ENCODE data around the gene CLPTM1L.
A peak's percentile ranks its signal among the peaks of the same experiment; 100 is the strongest.

The CLPTM1L gene, protein sequence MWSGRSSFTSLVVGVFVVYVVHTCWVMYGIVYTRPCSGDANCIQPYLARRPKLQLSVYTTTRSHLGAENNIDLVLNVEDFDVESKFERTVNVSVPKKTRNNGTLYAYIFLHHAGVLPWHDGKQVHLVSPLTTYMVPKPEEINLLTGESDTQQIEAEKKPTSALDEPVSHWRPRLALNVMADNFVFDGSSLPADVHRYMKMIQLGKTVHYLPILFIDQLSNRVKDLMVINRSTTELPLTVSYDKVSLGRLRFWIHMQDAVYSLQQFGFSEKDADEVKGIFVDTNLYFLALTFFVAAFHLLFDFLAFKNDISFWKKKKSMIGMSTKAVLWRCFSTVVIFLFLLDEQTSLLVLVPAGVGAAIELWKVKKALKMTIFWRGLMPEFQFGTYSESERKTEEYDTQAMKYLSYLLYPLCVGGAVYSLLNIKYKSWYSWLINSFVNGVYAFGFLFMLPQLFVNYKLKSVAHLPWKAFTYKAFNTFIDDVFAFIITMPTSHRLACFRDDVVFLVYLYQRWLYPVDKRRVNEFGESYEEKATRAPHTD

DNA sequence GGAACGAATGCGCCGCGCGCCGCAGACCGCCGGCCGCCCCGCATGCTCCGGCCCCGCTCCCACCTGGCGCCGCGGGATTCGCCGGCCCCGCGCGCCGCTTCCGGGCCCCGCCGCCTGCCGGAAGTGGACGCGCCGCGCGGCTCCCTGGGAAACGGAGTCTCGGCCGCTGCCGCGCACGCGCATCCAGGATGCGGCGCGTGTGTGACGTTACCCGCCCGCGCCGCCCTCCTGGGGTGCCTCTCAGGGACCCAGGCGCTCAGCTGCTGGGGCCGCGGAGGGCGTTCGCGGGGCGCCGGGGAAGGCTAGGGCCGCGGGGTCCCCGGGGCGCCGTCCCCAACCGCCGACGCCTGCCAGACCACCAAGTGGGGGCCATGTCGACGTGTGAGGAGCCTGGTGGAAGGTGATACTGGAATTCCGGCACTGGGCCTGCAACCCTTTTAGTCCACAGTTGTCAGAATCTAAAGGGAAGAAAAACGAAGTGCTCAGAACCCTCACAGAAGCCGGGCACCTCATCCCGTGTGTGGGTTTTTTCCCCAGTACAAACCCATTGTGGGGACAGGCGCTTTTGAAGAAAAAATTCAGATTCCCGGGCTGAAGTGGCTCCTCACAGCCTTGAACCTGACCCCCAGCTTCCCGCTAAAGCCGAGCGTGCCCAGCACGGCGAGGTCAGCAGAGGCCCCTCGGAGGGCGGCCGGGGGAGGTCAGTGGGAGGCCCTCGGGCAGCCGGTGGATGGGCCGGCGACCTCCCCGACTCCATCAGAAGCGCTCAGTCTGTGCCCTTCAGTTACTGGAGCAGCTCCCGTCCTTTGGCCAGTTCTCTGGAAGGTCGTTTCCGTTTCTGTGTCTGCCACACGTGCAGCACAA, at the start of gene CLPTM1L:
Gene CLPTM1L (minus strand): TSS at position 125 of the 864 bp plus-strand sequence. CDS start 258 bp downstream, outside the sequence.
- peak; percentile 72 to 85 for DNase-seq (ENCODE audit: low read depth in 2 of 2)

DNA sequence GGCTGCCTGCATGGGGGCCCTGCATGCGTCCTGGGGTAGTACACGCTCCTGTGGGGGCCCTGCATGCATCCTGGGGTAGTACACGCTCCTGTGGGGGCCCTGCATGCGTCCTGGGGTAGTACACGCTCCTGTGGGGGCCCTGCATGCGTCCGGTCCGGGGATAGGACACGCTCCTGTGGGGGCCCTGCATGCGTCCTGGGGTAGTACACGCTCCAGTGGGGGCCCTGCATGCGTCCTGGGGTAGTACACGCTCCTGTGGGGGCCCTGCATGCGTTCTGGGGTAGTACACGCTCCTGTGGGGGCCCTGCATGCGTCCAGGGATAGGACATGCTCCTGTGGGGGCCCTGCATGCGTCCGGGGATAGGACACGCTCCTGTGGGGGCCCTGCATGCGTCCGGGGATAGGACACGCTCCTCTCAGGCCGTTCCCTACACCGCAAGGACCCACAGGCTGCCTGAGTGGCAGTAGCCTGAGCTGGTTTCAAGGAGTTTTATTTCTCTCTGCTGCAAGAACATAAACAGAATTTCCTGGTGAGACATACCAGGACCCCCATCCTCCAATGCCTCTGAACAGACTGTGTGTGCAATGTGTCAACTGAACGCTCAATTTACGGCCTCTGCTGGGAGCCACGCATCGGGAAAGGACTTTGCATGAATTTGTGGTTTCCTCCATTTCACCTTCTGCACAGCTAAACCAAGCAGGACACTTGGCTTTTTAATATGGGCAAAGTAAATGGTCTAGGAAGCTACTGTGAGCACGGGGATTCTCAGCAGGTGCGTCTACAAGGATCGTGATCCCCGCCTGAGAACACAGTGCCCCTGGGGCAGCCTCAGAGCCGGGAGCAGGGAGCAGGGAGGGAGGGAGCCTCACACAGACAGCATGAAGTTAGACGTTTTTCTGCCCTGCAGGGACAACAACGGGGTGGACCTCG, 48.9 kb upstream of the CLPTM1L start:
- no peak for DNase-seq (ENCODE audit: low read depth in 2 of 2)

DNA sequence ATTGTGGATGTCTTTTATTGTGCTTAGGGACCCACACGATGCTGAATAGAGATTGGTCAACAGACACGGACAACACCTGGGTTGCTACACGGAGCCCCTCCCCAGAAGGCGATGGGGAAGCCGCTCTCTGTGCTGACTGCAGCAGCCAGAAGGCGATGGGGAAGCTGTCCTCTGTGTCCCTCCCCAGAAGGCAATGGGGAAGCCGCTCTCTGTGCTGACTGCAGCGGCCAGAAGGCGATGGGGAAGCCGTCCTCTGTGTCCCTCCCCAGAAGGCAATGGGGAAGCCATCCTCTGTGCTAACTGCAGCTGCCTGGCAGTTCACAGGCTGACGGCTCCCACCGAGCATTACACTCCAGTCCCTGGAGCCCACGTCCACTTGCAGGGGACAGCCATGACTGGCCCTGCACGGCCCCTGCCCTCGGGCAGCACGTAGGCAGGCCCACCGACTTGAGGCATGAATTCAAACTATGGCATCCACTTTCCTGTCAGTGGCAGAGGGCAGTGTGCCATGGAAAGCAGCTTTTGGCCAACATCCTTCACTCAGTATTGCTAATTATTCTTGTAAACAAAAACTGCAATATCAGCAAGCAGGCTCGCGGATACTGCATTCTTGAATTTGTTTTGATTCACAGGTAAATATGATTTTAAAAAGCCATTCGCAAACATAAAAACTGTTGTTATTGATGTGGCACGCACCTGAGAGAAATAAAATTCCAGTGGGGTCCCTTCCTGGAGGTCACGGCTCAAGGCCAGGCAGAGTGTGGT, 48.1 kb upstream of the CLPTM1L start:
- DNase-seq (ENCODE audit: low read depth in 2 of 2) = no peak

DNA sequence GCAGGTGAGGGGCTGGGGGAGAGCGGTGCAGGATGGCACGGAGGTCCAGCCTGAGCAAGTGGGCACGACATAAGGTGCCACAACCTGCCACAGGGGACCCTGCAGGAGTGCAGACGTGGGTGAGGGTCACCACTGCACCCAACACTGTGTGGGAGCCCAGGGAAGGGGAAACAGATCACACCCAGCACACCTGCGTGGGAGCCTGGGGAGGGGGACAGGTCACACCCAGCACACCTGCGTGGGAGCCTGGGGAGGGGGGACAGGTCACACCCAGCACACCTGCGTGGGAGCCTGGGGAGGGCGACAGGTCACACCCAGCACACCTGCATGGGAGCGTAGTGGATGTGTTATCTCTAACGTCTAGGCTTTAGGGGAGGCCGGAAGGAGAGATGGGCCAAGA, 47.4 kb upstream of the CLPTM1L start:
- no peak for DNase-seq (ENCODE audit: low read depth in 2 of 2)

DNA sequence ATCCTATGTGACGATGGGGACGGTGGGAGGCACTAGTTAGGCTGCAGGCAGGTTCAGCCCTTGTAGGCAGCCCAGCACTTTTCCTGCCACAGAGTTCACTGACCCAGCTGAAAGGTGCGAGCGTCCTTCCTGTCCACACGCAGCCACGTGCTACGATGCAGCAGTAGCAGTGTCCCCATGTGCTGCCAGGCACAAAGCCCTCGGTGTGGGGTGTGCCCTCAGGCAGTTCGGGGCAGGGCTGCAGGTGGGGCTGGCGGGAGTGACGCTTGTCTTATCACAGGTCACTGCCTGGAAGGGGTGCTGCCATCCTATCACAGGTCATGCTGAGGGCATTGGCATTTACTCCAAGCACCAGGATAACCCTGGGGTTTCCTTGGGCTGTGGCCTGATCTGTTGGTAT, 46.8 kb upstream of the CLPTM1L start:
- no peak for DNase-seq (ENCODE audit: low read depth in 2 of 2)

DNA sequence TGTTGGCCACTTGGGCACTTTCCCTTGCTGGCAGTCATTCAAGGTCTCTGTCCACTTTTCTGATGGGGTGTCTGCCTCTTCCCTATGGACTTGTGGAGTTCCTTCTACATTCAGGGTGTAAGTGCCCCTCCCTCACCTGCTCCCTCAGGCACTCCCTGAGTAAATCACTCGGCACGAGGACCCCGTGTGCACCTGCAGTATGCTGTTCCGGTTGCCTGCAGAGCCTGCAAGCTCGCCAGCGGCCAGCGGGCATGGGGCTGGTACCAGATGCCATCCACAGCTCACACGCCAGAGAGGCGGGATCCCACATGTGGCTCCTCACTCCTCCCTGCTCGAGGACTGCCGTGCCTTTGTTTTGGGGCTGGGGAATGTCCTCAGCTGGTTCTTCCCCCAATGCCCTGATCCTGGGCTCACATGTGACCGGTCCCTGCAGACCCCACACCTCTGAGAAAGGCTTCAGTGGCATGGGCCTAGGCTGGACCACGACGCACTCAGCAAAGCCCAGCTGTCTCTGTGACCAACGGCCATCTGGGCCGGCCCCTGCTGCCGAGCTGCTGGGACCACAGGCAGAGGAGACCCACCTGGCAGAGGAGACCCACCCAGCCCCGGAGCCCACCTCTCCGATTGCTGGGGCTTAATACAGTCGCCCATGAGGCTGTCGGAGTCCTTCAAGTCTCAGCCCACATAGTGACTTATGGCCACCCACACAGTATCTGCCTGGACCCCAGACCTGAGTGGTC, 46.1 kb upstream of the CLPTM1L start:
- no peak for DNase-seq (ENCODE audit: low read depth in 2 of 2)

DNA sequence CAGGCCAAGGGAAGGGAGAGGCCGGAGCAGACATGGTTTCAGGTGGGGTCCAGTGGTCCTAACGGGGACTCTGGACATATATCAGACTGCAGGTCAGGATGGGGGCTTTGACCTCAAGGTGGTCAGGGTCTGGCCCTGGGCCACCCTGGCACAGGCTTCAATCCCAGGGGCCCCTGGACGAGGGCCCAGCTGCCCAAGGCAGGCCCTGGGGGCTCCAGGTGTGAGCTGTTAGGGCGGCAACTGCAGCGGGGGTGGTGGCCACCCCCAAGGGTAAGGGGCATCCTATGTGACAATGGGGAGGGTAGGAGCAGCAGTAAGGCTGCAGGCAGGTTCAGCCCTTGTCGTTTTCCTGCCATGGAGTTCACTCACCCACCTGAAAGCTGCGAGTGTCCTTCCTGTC, 45.4 kb upstream of the CLPTM1L start:
- no peak for DNase-seq (ENCODE audit: low read depth in 2 of 2)

DNA sequence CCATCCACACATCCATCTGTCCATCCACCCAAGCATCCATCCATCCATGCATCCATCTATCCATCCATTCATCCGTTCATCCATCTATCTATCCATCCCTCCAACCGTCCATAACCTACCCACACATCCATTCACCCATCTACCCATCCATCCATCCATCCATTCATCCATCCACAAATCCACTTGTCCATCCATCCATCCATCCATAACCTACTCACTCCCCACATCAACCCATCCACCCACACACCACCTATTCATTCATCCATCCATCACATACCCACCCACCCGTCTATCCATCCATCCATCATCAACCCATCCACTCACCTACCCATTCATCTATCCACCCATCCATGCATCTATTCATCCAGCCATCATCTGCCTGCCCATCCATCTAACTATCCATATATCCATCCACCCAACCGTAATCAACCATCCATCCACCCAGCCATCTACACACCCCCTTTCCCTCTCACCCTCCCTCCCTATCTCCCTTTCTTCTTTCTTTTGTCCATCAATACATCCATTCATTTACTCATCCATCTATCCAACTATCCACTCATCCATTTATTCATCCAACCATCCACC, 43.6 kb upstream of the CLPTM1L start:
- no peak for DNase-seq (ENCODE audit: low read depth in 2 of 2)

DNA sequence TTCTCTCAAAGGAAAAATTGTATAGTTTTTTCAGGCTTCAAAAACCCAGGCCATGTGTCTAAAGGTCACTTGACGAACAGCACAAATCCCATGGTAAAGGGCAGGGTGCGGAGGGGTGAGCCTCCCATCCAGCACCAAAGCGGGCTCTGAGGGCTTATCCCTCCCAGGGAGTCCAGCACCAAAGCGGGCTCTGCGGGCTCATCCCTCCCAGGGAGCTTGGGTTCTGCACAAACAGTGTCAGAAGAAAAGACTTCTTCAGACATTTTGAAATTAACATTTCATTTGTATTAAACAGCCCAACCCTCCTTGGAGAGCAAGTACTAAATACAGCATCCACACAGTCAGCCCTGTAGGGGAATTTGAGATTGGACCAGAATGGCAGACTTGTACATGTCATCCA, 43.0 kb upstream of the CLPTM1L start:
- no peak for DNase-seq (ENCODE audit: low read depth in 2 of 2)

DNA sequence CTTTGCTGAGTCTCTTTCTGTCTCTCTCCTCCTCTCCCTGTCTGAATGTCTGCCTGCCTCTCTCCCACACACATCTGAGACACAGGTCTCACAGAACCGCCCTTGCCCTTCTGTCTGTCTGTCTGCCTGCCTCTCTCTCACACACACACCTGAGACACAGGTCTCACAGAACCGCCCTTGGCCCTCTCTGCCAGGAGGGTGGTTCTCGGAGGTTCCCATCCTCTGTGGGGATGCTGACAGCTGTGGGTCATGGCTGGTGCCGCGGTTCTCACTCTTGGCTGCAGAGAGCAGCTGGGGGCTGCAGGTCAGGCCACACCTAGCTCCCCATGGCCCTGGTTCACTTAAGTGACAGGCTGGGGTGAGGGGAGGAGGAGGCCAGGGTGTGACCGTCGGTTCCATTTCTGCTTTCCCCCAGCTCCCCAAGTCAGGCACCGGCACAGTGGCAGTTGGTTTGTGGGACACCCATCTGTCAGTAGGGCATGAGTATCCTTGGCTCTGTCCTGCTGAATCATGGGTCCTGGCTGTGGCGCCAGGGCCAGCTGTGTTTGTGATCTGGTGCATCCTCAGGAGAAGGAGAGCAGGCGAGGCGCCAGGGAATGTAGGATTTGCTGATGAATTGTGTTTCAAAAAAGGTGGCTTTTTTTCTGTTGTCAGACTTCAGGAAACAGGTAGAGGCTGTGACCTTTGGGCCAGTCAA, 42.3 kb upstream of the CLPTM1L start:
- DNase-seq (ENCODE audit: low read depth in 2 of 2) = no peak

DNA sequence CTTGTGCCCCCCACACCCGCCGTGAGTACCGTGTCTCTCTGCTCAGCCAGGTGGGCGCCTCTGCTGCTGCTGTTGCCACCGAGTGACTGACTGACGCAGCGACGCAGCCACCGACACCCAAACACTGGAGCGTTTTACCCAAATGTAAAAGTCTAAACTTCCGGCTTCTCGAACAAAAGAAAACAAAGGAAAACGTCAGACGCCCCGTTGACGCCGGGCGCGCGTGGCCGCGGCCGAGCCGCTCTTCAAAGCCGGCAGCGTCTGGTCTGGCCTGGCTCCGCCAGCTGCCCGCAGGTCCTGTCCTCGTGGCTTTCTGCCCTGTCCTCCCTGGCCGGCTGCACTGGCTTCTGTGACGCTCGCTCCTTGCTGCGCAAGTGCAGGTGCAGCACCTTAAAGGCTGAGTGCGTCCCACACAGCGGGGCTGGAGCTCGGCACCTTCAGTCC, 41.4 kb upstream of the CLPTM1L start:
- DNase-seq (ENCODE audit: low read depth in 2 of 2) = peak; percentile 17 to 36

DNA sequence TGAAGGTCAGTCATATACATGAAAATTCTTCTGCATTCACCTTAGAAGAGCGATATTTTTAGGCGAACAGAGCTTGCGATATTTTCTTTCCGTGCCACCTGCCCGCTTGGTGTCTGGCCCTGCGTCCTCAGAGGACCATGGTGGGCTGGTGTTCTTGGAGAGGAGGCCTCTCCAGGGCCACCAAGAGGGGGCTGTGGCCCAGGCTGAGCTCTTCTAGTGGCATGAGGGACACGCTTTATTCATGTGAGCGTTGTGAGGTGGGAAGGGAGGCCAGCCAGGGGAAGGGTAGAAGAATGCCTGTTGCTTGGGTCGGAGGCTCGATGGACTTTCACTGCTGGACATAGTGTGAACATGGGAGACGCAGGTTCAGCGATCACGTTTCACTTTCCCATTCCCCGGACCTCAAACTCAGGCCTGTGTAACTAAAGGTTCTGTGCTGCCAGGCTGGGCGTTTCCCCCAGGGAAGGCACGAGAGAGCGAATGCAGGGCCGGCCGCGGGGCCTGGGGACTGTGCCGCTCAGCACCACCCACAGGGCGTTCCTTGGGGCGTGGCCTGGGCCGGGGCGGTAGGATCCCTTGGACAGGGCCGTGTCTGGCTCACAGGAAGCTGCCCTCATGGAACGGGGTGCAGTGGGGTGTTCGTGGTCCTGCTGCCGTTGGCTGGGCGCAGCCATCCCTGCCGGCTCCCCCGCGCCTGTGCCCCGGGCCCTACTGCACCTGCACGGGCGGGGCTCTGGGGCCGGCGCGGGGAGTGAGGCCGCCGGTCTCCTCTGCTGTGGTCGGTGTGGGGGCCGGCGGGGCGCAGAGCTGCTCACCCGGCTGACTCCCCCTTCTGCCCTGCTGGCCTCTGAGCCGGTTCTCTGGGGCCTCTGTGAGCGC, 40.7 kb upstream of the CLPTM1L start:
- DNase-seq (ENCODE audit: low read depth in 2 of 2) = peak; percentile 62 to 73

DNA sequence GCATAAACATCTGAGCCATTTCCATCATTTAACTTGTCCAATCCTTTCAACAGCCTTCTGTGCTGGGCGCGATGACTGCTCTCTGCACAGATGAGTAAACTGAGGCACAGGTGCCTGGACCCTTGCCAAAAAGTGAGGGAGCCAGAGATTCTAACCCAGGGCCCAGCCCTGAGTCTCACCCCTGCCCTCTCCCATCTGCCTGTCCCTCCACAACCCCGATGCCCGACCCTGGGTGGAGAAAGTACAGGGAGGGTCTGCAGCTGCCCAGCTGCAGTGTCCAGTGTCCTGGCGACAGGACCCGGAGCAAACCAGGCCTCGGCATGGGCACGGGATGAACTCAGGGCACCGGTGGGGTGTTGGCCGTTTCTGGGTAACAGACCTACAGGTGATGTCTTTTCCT, 39.6 kb upstream of the CLPTM1L start:
- DNase-seq (ENCODE audit: low read depth in 2 of 2) = no peak

DNA sequence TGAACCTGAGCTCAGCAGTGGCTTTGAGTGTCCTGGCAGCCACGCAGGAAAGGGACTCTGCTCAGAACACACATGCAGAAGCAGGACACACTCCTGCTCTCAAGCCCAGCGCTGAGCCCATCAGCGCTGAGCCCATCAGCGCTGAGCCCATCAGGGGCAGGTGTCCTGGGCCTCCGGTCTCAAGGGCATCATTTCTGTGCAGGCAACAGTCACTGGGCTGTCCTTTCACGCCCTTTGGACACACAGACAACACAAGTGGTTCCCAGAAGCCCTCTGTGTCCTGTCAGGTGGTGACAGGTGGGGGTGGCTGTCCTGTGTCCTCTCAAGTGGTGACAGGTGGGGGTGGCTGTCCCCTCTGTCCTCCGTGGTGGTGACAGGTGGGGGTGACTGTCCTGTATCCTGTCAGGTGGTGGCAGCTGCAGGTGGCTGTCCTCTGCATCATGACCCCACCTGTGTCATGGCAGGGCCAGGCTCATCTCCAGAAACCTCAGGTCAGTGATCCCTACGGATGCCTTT, 39.0 kb upstream of the CLPTM1L start:
- no peak for DNase-seq (ENCODE audit: low read depth in 2 of 2)

DNA sequence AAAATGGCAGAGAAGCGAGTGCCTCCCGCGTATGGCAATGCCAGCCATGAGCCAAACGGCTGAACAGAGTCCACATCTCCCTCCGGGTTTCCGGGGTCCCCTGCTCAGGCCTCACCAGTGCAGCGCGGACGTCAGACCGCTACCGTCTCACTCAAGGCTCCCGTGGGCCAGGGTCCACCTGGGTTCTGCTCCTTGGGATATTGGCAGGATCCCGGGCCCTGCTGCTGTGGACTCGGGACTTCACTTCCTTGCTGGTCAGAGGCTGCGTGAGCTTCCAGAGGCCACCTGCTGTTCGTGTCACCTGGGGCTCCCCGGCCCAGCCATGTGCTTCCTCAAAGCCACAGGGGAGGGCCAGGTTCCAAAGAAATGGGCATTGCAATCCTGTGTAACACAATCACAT, 38.4 kb upstream of the CLPTM1L start:
- DNase-seq (ENCODE audit: low read depth in 2 of 2) = no peak

DNA sequence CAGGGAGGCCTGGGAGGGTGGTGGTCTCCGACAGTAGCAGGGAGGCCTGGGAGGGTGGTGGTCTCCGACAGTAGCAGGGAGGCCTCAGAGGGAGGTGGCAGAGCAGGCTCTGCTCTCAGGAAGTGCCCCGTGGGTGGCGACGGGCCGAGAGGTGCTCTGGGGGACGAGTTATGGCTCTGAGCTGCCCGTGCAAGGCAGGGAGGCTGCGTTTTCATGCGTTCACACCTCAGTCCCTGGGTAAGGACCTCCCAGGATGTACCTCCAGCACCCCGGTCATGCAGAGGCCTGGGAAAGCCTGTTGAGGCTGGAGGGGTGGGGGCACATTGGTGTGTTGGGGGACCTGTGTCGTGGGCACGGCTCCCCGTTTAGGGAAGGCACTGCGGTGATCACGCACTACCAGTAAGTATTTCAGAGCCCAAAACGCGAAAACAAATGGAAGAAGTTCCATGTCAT, 37.4 kb upstream of the CLPTM1L start:
- no peak for DNase-seq (ENCODE audit: low read depth in 2 of 2)

DNA sequence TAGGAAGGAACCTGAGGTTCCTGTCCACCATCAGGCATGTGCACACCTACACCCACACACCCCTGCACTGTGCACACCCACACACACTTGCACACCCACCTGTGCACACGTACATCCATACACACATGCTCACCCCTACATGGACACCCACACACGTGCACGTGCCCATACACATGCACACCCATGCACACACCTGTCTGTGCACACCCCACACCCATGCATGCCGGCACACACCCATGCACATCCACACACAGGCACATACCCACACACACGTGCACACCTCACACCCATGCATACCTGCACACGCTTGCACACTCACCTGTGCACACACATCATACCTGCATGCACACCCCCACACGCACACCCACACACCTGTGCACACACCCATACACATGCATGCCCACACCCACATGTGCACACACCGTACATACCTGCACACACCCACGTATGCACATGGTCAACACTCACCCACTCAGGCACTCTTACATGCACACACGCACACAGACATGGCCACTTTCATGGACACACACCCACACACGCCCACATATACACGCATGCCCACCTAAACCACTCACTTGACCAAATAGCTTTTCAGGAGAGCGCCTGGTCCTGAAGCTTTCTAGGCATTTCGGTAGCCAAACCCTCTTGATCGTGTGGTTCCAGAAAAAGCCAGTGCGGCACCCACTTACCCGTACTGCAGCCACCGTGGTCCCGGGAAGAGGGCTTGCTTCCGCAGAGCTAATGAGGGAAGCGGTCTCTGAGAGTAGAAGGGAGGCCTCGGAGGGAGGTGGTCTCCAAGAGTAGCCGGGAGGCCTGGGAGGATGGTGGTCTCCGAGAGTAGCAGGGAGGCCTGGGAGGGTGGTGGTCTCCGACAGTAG, 36.7 kb upstream of the CLPTM1L start:
- DNase-seq (ENCODE audit: low read depth in 2 of 2) = no peak

Measured in stimulated activated CD4-positive, alpha-beta T cell treated with anti-CD3 and anti-CD28 coated beads, Interleukin-15, amount 100 ng/mL, for 48 hours (primary cell).